Measurements from ENCODE around the gene TEX12. TPM values are rescaled to one million over a fixed set of nuclear protein-coding genes. Genes with fewer than 3 reads are reported as not detected.
"Not testable (repeated sequence)": the region's sequence is repeated elsewhere in the genome, so short reads cannot be mapped to it uniquely, and the experiment has no call there.

Gene TEX12
- total and polyA plus RNA-seq, 12 donors, result 0.07 to 0.11 TPM; not detected in 10

DNA sequence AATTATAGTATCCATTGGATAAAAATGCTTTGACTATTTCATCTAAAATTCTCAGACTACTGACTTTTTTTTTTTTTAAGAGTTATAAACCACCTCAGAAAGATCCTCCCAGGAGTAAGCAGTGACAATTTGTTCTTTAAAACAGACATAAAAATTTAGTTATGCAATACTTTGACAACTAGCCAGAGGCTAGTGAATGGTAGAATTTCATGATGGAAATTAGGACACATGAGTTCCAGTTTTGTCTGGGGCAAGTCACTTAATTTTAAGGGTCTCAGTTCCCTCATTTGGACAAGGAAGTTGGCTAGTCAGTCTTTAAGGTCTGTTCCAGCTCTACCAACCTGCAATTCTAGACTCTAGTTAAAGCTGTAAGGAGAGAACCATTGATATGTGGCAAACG, 6.2 kb upstream of the TEX12 start:
- Histone ChIP-seq H3K9me3 (replicated peaks in 1 of 3) (no peaks in the 10 kb centered on the region), H3K4me3 (no peak overlapping the region), H3K36me3 (replicated peaks in 1 of 2) (no peaks in the 10 kb centered on the region), H3K4me1 (replicated peaks in 1 of 2) (peaks cover 0 to 3% of the 10 kb centered on the region in 2 donors), H3K27ac (peak overlapping the region in 3 of 5 donors; percentile 15 to 45 (median 21)), H3K27me3 (no peaks in the 10 kb centered on the region)
- DNase-seq, result no peak
- 38 to 61% (median 45%) methylated on average over 1 of the region's 1 CpG for WGBS, 4 donors
- intact Hi-C loops (cut with DNase I), result no loop called here
- TF ChIP-seq POLR2A (IDR thresholded peaks at IDR 0.05), result no peak
- TF ChIP-seq, protein P1, sequence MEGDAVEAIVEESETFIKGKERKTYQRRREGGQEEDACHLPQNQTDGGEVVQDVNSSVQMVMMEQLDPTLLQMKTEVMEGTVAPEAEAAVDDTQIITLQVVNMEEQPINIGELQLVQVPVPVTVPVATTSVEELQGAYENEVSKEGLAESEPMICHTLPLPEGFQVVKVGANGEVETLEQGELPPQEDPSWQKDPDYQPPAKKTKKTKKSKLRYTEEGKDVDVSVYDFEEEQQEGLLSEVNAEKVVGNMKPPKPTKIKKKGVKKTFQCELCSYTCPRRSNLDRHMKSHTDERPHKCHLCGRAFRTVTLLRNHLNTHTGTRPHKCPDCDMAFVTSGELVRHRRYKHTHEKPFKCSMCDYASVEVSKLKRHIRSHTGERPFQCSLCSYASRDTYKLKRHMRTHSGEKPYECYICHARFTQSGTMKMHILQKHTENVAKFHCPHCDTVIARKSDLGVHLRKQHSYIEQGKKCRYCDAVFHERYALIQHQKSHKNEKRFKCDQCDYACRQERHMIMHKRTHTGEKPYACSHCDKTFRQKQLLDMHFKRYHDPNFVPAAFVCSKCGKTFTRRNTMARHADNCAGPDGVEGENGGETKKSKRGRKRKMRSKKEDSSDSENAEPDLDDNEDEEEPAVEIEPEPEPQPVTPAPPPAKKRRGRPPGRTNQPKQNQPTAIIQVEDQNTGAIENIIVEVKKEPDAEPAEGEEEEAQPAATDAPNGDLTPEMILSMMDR (IDR thresholded peaks at IDR 0.05), result no peak

DNA sequence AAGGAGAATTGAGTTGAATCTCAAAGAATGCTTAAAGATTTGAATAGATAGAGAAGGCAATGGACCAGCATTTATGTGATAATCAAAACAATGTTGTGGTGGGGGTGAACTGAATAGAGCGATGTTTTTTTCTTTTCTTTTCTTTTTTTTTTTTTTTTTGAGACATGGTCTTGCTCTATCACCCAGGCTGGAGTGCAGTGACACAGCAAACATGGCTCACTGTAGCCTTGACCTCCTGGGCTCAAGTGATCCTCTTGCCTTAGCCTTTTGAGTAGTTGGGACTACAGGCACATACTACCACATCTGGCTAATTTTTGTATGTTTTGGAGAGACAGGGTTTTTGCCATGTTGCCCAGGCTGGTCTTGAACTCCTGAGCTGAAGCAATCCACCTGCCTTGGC, 5.0 kb upstream of the TEX12 start:
- 87 to 100% (median 92%) methylated on average over 1 of the region's 1 CpG for WGBS, 4 donors
- H3K4me1 ChIP-seq (replicated peaks in 1 of 2); H3K9me3 ChIP-seq (replicated peaks in 1 of 3); H3K27me3 ChIP-seq; H3K27ac ChIP-seq; H3K4me3 ChIP-seq; DNase-seq; H3K36me3 ChIP-seq (replicated peaks in 1 of 2); intact Hi-C loops (cut with DNase I): not testable (repeated sequence)

DNA sequence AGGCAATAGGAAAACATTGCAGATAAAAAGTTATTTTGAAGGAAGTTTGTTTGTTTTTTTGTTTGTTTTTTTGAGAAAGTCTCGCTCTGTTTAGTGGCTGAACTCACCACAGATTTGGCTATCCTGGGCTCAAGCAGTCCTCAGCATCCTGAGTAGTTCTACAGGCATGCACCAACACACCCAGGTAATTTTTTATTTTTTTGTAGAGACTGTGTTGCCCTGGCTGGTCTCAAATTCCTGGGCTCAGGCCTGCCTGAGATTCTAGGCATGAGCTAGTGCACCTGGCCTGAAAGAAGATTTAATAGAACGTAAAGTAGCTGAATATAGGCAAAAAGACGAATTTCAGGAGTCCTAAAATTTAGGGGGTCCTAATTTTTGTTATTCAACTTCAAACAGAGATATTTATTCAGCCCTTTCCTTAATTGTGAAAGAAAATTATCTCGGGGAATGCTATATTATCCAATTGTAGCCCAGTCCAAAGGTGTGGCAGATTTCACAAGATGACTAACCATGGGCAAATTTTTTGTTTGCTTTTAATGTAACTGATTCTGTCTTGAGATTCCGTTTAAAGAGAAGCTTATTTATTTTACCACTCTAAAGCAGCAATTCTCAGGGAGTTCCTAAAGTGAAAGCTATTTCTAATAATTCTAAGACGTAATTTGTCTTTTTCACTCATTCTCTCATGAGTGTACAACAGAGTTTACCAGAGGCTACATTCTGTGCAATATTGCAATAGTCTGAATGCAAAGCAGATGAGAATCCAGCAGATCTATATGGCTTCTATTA, 4.2 kb upstream of the TEX12 start:
- no peaks in the 10 kb centered on the region for H3K9me3 ChIP-seq (replicated peaks in 1 of 3)
- TF ChIP-seq, protein P1 (IDR thresholded peaks at IDR 0.05), result no peak
- no peak for TF ChIP-seq POLR2A (IDR thresholded peaks at IDR 0.05)
- H3K36me3 ChIP-seq (replicated peaks in 1 of 2), result no peaks in the 10 kb centered on the region
- intact Hi-C loops (cut with DNase I), result no loop called here
- DNase-seq, result no peak
- WGBS, 4 donors, result 77 to 82% (median 80%) methylated on average over 6 of the region's 6 CpGs
- H3K4me3 ChIP-seq, result peak overlapping the region in 1 of 4 donors; percentile 36
- H3K4me1 ChIP-seq (replicated peaks in 1 of 2), result peaks cover 0 to 3% of the 10 kb centered on the region in 2 donors
- H3K27ac ChIP-seq, result no peak overlapping the region
- H3K27me3 ChIP-seq, result no peaks in the 10 kb centered on the region

DNA sequence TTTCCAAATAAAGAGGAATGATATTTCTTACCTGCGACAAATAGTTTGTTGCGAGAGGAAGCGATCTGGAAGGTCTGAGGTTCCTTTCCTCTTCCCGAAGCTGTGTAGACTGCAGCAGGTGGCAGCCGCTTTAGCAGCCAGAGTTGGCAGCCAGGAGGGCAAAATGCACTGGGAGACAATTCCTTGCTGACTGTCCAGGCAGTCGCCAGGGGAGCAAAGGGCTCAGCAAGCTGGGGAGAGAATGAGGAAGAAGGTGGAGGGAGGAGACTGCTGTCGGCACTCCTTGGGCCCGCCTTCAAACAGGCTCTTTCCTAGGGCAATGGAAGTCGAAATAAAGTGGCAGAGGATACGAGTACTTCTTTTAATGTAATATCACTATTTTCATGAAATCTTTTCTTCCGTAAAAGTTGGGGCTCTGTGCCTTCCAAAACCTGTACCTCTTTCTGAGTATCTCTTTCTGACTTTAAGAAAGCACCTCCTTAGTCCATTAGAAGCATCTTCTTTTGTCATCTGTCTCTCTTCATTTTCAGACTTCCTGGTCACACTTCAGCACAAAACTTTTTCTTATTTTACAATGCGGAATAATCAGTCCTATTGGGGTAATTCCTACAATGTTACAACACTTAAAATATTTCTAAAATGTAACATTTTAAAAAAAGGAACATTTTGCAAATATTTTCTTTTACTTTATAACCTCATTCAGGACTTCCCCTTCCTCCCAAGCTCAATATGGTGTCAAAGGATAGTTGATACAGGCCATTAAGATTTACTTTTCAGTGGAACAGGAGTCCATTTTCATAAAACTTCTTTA, 3.1 kb upstream of the TEX12 start, which contains the start of gene IL18:
Gene IL18 (minus strand): TSS at position 220 of the 811 bp plus-strand sequence. CDS start 9,041 bp downstream, outside the sequence.
- H3K4me1 ChIP-seq (replicated peaks in 1 of 2), result peaks cover 0 to 3% of the 10 kb centered on the region in 2 donors
- no peaks in the 10 kb centered on the region for H3K9me3 ChIP-seq (replicated peaks in 1 of 3)
- H3K36me3 ChIP-seq (replicated peaks in 1 of 2), result no peaks in the 10 kb centered on the region
- peak within 1 kb of the TSS in 1 of 5 donors; percentile 1 for H3K27ac ChIP-seq
- peak within 1 kb of the TSS in 1 of 4 donors; percentile 36 for H3K4me3 ChIP-seq
- 66 to 75% (median 71%) methylated on average over 12 of the region's 12 CpGs for WGBS, 4 donors
- intact Hi-C loops (cut with DNase I), result no loop called here
- DNase-seq, result peak in 6 of 7 donors; percentile 16 to 59 (median 30)
- TF ChIP-seq, protein P1 (IDR thresholded peaks at IDR 0.05), result no peak
- TF ChIP-seq POLR2A (IDR thresholded peaks at IDR 0.05), result no peak
- no peaks in the 10 kb centered on the region for H3K27me3 ChIP-seq

Data from adrenal gland (tissue), 12 donors.